C4-2B (cell line): Measurements from ENCODE around the gene RNF167.

Source experiments
- ZFX ChIP-seq: fragments of 450-650 bp; IDR thresholded peaks from 2 replicates; pipeline ENCODE4 v1.6.1; 2017
- TF ChIP-seq, protein P1 (sequence below): fragments of 450-650 bp; conservative IDR thresholded peaks from 2 replicates; pipeline ENCODE4 v1.5.1; 2017; ENCODE audit warnings: mild to moderate bottlenecking

DNA sequence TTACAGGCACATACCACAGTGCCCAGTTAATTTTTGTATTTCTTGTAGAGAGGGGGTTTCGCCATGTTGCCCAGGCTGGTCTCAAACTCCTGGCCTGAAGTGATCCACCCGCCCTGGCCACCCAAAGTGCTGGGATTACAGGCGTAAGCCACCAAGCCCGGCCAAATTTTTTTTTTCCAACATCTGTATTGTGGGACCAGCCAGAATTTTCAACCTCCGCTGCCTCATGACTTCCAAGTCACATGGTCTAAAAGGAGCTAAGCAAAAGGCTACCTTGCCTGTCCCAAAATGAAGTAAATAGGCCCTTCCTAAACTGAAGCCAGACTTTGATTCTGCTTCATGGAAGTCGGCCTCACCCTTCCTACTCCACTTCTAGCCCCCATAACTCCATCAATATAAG lies 31.8 kb downstream of the RNF167 start:
- TF ChIP-seq, protein P1, sequence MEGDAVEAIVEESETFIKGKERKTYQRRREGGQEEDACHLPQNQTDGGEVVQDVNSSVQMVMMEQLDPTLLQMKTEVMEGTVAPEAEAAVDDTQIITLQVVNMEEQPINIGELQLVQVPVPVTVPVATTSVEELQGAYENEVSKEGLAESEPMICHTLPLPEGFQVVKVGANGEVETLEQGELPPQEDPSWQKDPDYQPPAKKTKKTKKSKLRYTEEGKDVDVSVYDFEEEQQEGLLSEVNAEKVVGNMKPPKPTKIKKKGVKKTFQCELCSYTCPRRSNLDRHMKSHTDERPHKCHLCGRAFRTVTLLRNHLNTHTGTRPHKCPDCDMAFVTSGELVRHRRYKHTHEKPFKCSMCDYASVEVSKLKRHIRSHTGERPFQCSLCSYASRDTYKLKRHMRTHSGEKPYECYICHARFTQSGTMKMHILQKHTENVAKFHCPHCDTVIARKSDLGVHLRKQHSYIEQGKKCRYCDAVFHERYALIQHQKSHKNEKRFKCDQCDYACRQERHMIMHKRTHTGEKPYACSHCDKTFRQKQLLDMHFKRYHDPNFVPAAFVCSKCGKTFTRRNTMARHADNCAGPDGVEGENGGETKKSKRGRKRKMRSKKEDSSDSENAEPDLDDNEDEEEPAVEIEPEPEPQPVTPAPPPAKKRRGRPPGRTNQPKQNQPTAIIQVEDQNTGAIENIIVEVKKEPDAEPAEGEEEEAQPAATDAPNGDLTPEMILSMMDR = no peak
- no peak for TF ChIP-seq ZFX
